Measurements from ENCODE around the gene CHST9. TPM values are rescaled to one million over a fixed set of nuclear protein-coding genes. Genes with fewer than 3 reads are reported as not detected.

Gene CHST9
- total RNA-seq, 1 donor from 2014 or later, result 2.4 TPM

DNA sequence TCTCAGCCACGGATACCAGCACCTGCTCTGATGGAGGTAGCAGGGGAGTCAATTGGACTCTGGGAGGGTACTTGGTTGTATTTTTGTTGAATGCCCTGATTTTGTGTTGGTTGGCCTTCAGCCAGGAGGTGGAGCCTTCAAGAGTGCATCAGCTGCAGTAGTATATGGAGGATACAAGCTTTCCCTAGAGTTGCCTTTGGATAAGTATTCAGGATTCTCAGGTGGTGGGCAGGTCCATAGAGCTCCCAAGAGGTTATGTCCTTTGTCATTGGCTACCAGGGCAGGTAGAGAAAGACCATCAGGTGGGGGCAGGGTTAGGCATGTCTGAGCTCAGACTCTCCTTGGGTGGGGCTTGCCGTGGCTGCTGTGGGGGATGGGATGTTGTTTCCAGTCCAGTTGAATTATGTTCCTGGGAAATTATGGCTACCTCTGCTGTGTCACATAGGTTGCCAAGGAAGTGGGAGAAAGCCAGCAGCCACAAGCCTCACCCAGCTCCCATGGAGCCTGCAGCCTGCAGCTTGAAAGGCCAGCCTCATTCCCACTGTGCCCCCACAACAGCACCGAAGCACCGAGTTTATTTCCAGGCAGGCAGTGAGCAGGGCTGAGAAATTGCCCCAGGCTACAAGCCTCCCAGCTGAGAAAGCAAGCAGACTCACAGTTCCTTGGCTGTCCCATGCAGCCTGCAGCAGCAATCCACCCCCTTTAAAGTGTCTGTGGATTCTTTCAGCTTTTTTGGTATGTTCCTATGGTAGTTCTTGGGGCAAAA lies 38.6 kb upstream of the CHST9 start:
- H3K27ac Mint-ChIP-seq, result no peak overlapping the region

DNA sequence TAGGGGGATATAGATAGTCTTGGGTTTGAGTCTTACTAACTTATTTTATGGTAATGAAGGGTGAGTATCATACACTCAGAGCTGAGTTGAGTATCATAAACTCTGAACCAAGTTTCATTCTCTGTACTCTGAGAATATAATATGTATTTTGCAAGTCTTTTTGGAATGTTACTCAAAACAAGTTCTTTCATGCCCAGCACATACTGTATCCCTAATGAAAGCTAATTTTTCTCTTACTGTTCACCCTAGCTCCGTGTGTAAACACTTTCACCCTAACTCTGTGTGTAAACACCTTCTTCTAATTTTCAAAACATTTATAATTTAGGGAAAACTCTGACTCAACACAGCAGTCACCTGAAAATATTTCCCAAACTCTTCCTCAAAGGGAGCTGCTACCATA lies 29.7 kb upstream of the CHST9 start:
- no peak for DNase-seq (ENCODE audit: low spot score in 2 of 2, unreplicated experiment in 2 of 2)
- no peaks in the 10 kb centered on the region for H3K27me3 Mint-ChIP-seq (ENCODE audit: low read depth)
- H3K4me1 Mint-ChIP-seq, result peaks cover 4% of the 10 kb centered on the region
- H3K36me3 Mint-ChIP-seq, result no peaks in the 10 kb centered on the region
- TF ChIP-seq, protein P1, sequence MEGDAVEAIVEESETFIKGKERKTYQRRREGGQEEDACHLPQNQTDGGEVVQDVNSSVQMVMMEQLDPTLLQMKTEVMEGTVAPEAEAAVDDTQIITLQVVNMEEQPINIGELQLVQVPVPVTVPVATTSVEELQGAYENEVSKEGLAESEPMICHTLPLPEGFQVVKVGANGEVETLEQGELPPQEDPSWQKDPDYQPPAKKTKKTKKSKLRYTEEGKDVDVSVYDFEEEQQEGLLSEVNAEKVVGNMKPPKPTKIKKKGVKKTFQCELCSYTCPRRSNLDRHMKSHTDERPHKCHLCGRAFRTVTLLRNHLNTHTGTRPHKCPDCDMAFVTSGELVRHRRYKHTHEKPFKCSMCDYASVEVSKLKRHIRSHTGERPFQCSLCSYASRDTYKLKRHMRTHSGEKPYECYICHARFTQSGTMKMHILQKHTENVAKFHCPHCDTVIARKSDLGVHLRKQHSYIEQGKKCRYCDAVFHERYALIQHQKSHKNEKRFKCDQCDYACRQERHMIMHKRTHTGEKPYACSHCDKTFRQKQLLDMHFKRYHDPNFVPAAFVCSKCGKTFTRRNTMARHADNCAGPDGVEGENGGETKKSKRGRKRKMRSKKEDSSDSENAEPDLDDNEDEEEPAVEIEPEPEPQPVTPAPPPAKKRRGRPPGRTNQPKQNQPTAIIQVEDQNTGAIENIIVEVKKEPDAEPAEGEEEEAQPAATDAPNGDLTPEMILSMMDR (IDR thresholded peaks at IDR 0.05; ENCODE audit: unreplicated experiment), result no peak
- no peak overlapping the region for H3K4me3 Mint-ChIP-seq
- peaks cover 7% of the 10 kb centered on the region for H3K9me3 Mint-ChIP-seq
- peak overlapping the region; percentile 73 for H3K27ac Mint-ChIP-seq

More for the DNA sequence above, 38.6 kb upstream of the CHST9 start:
- H3K4me1 Mint-ChIP-seq, result peaks cover 18% of the 10 kb centered on the region
- H3K27me3 Mint-ChIP-seq (ENCODE audit: low read depth), result no peaks in the 10 kb centered on the region
- peaks cover 23% of the 10 kb centered on the region for H3K9me3 Mint-ChIP-seq
- H3K4me3 Mint-ChIP-seq, result no peak overlapping the region
- peak in 1 of 2 experiments; percentile 47 for DNase-seq (ENCODE audit: low spot score in 2 of 2, unreplicated experiment in 2 of 2)
- TF ChIP-seq, protein P1 (IDR thresholded peaks at IDR 0.05; ENCODE audit: unreplicated experiment), result no peak
- H3K36me3 Mint-ChIP-seq, result peaks cover 2% of the 10 kb centered on the region

DNA sequence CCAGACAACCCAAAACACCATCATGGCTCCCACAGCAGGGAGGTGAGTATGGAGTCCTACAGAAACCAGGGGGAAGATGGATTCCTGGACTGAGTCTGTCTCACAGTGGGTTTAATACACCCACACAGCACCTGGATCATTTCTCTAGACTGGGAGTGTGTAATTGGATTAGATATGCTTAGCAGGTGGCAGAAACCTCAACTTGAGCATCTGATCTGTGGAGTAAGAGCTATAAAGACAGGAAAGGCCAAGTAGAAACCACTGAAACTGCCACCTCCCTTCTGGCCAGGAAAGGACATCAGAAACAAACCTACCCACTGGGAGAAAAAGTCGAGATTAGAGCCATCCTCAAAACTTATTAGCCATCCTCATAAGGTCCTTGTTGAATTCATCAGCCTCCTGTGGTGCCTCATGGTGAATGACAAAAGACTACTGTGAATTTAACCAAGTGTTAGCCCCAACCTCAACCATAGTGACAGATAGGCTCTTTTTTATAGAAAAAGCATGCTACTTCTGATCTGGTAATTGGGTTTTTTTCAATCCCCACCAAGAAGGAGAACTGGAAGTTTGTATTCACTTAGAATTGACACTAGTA lies 28.1 kb upstream of the CHST9 start:
- H3K4me1 Mint-ChIP-seq, result peaks cover 4% of the 10 kb centered on the region
- no peaks in the 10 kb centered on the region for H3K36me3 Mint-ChIP-seq
- no peaks in the 10 kb centered on the region for H3K27me3 Mint-ChIP-seq (ENCODE audit: low read depth)
- no peak overlapping the region for H3K27ac Mint-ChIP-seq
- TF ChIP-seq, protein P1 (IDR thresholded peaks at IDR 0.05; ENCODE audit: unreplicated experiment), result no peak
- H3K9me3 Mint-ChIP-seq, result peaks cover 7% of the 10 kb centered on the region
- H3K4me3 Mint-ChIP-seq, result no peak overlapping the region
- DNase-seq (ENCODE audit: low spot score in 2 of 2, unreplicated experiment in 2 of 2), result no peak

DNA sequence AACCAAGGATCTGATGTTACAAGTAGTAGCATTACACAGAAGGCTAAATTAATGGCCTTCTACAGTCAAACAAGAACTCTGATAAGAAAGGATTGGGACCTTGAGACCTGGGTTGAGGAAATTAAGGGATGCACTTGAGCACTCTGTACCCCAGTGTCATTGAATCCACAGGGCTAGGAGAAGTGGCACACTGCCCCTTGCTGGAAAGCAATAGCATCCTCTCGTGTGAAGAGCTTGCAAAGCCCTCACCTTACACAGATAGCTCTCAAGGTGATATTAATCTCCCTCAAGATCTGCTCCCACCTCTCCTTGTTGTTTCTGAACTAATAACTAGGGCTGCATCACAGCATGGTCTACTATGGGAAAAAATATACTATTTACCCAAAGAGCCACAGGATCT lies 26.5 kb upstream of the CHST9 start:
- H3K36me3 Mint-ChIP-seq, result no peaks in the 10 kb centered on the region
- TF ChIP-seq, protein P1 (IDR thresholded peaks at IDR 0.05; ENCODE audit: unreplicated experiment), result no peak
- H3K27ac Mint-ChIP-seq, result no peak overlapping the region
- H3K27me3 Mint-ChIP-seq (ENCODE audit: low read depth), result no peaks in the 10 kb centered on the region
- H3K9me3 Mint-ChIP-seq, result peaks cover 7% of the 10 kb centered on the region
- H3K4me1 Mint-ChIP-seq, result peaks cover 4% of the 10 kb centered on the region
- no peak for DNase-seq (ENCODE audit: low spot score in 2 of 2, unreplicated experiment in 2 of 2)
- no peak overlapping the region for H3K4me3 Mint-ChIP-seq

DNA sequence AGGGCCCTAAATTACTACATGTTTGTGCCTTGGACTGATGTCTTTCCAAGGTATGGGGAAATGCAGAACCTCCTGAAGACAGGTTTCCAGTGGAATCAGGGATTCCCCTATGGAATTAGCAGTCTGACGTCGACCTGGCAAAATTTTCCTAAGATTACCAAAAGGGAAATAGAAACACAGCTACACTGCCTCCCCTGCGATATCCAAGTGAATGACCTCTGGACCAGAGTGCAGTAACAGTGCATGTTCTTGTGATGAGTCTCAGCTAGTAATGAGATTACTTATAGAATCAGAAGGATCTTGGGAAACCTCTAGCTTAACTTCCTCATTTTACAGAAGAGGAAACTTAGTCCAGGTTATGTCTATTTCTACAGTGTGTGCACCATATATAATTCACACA lies 21.3 kb upstream of the CHST9 start:
- H3K4me1 Mint-ChIP-seq, result peaks cover 4% of the 10 kb centered on the region
- no peaks in the 10 kb centered on the region for H3K9me3 Mint-ChIP-seq
- no peak overlapping the region for H3K27ac Mint-ChIP-seq
- no peaks in the 10 kb centered on the region for H3K36me3 Mint-ChIP-seq
- no peak overlapping the region for H3K4me3 Mint-ChIP-seq
- TF ChIP-seq, protein P1 (IDR thresholded peaks at IDR 0.05; ENCODE audit: unreplicated experiment), result no peak
- DNase-seq (ENCODE audit: low spot score in 2 of 2, unreplicated experiment in 2 of 2), result no peak
- no peaks in the 10 kb centered on the region for H3K27me3 Mint-ChIP-seq (ENCODE audit: low read depth)

Measured in mesothelial cell of epicardium (in vitro differentiated cells).